Measurements from ENCODE around the gene ADAMTS16.

The ADAMTS16 gene

GRCh38 chr5:5234912-5235311, 94.8 kb downstream of the ADAMTS16 start:
- DNase-seq (ENCODE audit: low read depth) = no peak

- DNase-seq (ENCODE audit: low read depth) = no peak
Observed at GRCh38 chr5:5235685-5236084, 95.6 kb downstream of the ADAMTS16 start.

GRCh38 chr5:5239191-5239590, 99.1 kb downstream of the ADAMTS16 start:
- DNase-seq (ENCODE audit: low read depth) = no peak

- DNase-seq (ENCODE audit: low read depth) = no peak
Observed at GRCh38 chr5:5240234-5240633, 100.1 kb downstream of the ADAMTS16 start.

GRCh38 chr5:5242056-5242455, 101.9 kb downstream of the ADAMTS16 start:
- DNase-seq (ENCODE audit: low read depth) = no peak

GRCh38 chr5:5246736-5247135, 106.6 kb downstream of the ADAMTS16 start:
- no peak for DNase-seq (ENCODE audit: low read depth)

GRCh38 chr5:5250758-5251157, 110.6 kb downstream of the ADAMTS16 start:
- DNase-seq (ENCODE audit: low read depth) = no peak

GRCh38 chr5:5252106-5252505, 112.0 kb downstream of the ADAMTS16 start:
- DNase-seq (ENCODE audit: low read depth) = no peak

- no peak for DNase-seq (ENCODE audit: low read depth)
Observed at GRCh38 chr5:5257353-5257752, 117.2 kb downstream of the ADAMTS16 start.

GRCh38 chr5:5258564-5258963, 118.4 kb downstream of the ADAMTS16 start:
- no peak for DNase-seq (ENCODE audit: low read depth)

GRCh38 chr5:5264727-5265126, 124.6 kb downstream of the ADAMTS16 start:
- no peak for DNase-seq (ENCODE audit: low read depth)

GRCh38 chr5:5266297-5266696, 126.2 kb downstream of the ADAMTS16 start:
- DNase-seq (ENCODE audit: low read depth) = no peak

GRCh38 chr5:5270161-5270560, 130.0 kb downstream of the ADAMTS16 start:
- DNase-seq (ENCODE audit: low read depth) = no peak

GRCh38 chr5:5270958-5271785, 131.0 kb downstream of the ADAMTS16 start:
- no peak for DNase-seq (ENCODE audit: low read depth)

- no peak for DNase-seq (ENCODE audit: low read depth)
Observed at GRCh38 chr5:5271786-5272321, 131.7 kb downstream of the ADAMTS16 start.

GRCh38 chr5:5273398-5273797, 133.3 kb downstream of the ADAMTS16 start:
- DNase-seq (ENCODE audit: low read depth) = no peak

- no peak for DNase-seq (ENCODE audit: low read depth)
Observed at GRCh38 chr5:5273976-5274375, 133.8 kb downstream of the ADAMTS16 start.

GRCh38 chr5:5275211-5275610, 135.1 kb downstream of the ADAMTS16 start:
- no peak for DNase-seq (ENCODE audit: low read depth)

- no peak for DNase-seq (ENCODE audit: low read depth)
Observed at GRCh38 chr5:5276430-5276829, 136.3 kb downstream of the ADAMTS16 start.

- no peak for DNase-seq (ENCODE audit: low read depth)
Observed at GRCh38 chr5:5276951-5277517, 136.9 kb downstream of the ADAMTS16 start.

GRCh38 chr5:5278201-5278814, 138.2 kb downstream of the ADAMTS16 start:
- DNase-seq (ENCODE audit: low read depth) = no peak

GRCh38 chr5:5278815-5279381, 138.8 kb downstream of the ADAMTS16 start:
- no peak for DNase-seq (ENCODE audit: low read depth)

- no peak for DNase-seq (ENCODE audit: low read depth)
Observed at GRCh38 chr5:5285906-5286305, 145.8 kb downstream of the ADAMTS16 start.

Measured in stimulated activated CD4-positive, alpha-beta T cell treated with anti-CD3 and anti-CD28 coated beads, Interleukin-2, amount 100 ng/mL, for 4 hours (primary cell).